Measurements from ENCODE around the gene ALDH7A1.

DNA sequence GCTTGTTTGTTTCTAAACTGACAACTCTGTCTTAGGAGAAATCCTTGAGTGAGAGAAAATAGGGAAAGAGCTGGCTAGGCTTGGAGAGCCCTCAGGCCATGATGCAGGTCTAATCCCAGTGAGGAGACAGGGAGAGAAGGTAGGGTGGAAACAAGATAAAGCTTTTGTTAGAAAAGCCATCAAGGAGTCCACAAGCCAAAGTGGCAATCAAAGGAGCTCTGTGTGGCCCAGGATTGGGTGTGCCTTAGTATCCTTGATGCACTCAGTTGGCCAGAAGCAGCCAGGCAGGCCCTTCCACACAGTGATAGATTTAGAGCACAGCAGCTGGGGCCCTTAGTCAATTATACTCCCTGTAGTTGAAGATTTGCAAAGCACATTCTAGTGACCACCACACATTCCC lies 73.9 kb downstream of the ALDH7A1 start:
- no peak for TF ChIP-seq EZH2phosphoT487 (IDR thresholded peaks at IDR 0.05)
- TF ChIP-seq, protein P1, sequence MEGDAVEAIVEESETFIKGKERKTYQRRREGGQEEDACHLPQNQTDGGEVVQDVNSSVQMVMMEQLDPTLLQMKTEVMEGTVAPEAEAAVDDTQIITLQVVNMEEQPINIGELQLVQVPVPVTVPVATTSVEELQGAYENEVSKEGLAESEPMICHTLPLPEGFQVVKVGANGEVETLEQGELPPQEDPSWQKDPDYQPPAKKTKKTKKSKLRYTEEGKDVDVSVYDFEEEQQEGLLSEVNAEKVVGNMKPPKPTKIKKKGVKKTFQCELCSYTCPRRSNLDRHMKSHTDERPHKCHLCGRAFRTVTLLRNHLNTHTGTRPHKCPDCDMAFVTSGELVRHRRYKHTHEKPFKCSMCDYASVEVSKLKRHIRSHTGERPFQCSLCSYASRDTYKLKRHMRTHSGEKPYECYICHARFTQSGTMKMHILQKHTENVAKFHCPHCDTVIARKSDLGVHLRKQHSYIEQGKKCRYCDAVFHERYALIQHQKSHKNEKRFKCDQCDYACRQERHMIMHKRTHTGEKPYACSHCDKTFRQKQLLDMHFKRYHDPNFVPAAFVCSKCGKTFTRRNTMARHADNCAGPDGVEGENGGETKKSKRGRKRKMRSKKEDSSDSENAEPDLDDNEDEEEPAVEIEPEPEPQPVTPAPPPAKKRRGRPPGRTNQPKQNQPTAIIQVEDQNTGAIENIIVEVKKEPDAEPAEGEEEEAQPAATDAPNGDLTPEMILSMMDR (IDR thresholded peaks at IDR 0.05): no peak

Measured in neural progenitor cell (in vitro differentiated cells).